GM12873 (cell line): ENCODE data around the gene STRN4.

ENCODE experiments used
- CTCF ChIP-seq: IDR thresholded peaks from 2 replicates; pipeline ENCODE4 v1.5.1; 2012; ENCODE audit warnings: low read depth, mild to moderate bottlenecking, moderate library complexity, low read length, control low read depth; ENCODE audit not compliant: insufficient read depth; ENCODE audit errors: missing control alignments

Gene STRN4

GRCh38 chr19:46670813-46671212 is 75.4 kb downstream of the STRN4 start:
- TF ChIP-seq CTCF: no peak
